Muscle of back (tissue), 11 donors: ENCODE data around the gene ZNF628. TPM values are rescaled to one million over a fixed set of nuclear protein-coding genes. Genes with fewer than 3 reads are reported as not detected.
A peak's percentile ranks its signal among the peaks of the same experiment; 100 is the strongest.
"Not testable (repeated sequence)": the region's sequence is repeated elsewhere in the genome, so short reads cannot be mapped to it uniquely, and the experiment has no call there.

Experiments used
- DNase-seq, 3 donors: peaks; one replicate each; pipeline versions ENCODE4 v3.0.0 to v3.0.0-alpha.2; 2013
- polyA plus RNA-seq, 10 donors: library from polyadenylated mRNA; unstranded; fragments of 120-200 nt; gene quantifications; one replicate each; pipeline ENCODE4 v1.2.1, GENCODE V29; 2013; ENCODE audit not compliant: insufficient read length in 10 of 10

ZNF628 gene
- polyA plus RNA-seq, 10 donors = 2.1 to 4.3 (median 3.1) TPM

DNA sequence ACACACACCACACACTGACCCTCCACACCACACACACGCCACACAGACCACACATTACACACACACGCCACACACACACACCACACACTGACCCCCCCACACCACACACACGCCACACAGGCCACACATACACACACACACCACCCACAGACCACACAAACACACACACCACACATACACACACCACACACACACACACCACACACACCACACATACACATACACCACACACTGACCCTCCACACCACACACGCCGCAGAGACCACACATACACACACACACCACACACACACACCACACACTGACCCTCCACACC is 28.3 kb upstream of the ZNF628 start:
- DNase-seq = not testable (repeated sequence)

- DNase-seq = no peak
These were observed 26.9 kb upstream of the ZNF628 start for GRCh38 chr19:55449469-55449868.

- DNase-seq = no peak
These were observed 25.1 kb upstream of the ZNF628 start for GRCh38 chr19:55451163-55451964.

DNA sequence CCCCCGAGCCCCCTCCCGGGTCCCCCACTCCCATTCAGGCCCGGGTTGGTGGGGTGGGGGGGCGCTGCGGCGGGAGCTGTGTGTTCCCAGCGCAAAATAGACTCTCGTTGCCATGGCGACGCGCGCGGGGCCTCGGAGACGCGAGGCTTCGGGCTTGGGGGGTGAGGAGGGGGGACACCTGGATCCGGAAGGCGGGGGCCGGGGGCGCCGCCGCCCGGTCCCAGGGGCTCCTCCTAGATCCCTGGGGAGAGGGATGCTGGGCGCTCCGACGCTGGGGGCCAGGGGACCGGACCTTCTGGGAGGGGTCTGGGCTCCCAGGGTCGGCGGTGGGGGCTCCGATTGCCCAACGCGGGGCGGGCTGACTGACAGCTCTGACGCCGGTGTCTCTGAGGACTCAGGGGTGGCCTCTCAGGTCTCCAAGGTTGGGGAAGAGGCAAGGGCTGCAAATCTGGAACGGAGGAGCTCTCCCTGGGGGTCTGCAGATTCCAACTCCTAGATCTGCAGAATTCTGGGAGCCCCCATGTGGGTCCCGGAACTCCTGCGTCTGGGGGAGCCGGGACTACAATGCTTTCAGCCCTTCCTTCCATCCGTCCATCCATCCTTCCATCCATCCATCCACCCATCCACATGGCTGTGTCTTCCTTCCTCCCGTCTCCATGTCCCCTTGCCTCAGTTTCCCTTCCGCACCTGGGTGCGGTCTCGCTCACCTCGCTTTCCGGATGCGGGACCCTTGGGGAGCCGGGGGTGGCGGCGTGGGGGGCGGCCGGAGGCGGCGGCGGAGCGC is 24.3 kb upstream of the ZNF628 start:
- DNase-seq = no peak

DNA sequence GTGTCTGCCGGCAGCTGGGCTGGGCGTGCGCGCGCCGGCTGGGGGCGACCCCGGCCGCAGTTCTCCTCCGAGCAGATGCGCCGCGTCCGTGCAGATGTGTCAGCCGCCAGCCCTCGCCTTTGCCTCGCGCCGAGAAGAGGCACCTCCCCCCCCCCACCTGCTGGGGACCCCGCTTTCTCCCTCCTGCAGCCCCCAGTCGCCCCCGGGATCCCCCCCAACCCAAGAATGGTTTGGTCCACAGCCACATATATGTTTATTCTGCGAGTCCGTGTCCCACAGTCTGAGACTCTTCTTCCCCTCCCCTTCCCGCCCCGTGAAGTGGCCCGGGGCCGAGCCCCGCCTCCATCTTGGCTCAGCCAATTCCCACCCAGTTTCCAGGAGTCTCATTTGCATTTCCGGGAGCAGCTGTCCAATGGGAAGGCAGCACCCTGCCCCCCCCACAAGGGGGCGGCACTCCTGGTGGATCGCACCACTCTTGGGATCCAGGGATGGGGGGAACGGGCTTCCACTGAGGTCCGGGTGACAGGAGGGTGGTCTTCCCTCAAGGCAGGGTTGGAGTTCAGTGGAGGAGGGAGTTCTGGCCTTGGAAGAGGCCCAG is 23.6 kb upstream of the ZNF628 start:
- DNase-seq = peak; percentile 69 to 94 (median 92)

GRCh38 chr19:55453511-55454260 is 22.7 kb upstream of the ZNF628 start:
- DNase-seq = no peak

DNA sequence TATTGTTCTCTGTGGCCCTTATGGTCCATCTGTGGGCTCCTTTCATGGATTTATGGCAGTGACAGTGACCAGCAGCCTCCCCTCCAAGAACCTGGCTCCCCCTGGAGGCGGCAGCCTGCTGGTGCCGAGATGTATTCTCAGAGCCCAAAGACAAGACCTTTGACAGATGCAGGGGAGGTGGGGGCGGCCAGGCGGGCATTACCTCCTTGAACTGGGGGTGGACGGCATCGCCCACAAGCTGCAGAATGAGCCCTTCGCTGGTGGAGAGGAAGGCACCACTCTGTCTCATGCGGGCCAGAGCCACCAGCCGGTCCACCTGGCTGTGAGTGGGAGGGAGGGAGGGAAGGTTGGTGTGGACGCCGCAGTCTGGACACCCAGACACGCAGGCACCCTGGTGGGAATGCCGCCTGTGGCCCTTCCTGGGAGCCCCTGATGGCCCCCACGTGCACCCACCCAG is 21.6 kb upstream of the ZNF628 start:
- DNase-seq = no peak

- no peak for DNase-seq
These were observed 20.7 kb upstream of the ZNF628 start for GRCh38 chr19:55455576-55456235.

GRCh38 chr19:55456347-55456746 is 20.1 kb upstream of the ZNF628 start:
- no peak for DNase-seq

DNA sequence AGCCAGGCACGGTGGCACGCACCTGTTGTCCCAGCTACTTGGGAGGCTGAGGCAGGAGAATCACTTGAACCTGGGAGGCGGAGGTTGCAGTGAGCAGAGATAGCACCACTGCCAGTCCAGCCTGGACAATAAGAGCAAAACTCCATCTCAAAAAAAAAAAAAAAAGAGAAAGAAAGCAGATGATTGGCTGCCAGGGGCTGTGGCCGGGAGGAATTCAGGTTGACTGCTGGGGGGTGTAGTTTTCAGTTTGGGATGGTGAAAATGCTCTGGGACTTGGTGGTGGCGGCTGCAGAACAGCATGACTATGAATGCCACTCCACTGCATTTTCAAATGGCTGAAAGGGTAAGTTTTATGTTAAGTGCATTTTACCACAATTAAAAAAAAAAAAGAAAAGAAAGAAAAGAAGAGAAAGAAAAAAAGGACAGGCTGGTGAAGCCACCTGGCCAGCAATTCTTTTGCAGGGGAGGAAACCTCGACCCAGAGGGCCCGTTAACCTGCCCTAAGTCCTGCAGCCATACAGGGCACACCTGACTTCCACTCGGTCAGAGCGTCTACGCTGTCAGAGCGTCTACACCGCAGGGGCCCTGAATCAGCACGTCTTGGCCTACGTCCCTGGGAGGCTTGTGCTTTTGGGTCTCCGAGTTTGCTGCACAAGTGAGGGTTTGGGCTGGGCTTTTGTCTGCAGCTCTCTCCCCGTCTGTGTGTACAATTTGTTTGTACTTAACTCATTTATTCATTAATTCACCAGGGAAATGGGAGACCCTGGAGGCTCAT is 18.5 kb upstream of the ZNF628 start:
- DNase-seq = no peak

DNA sequence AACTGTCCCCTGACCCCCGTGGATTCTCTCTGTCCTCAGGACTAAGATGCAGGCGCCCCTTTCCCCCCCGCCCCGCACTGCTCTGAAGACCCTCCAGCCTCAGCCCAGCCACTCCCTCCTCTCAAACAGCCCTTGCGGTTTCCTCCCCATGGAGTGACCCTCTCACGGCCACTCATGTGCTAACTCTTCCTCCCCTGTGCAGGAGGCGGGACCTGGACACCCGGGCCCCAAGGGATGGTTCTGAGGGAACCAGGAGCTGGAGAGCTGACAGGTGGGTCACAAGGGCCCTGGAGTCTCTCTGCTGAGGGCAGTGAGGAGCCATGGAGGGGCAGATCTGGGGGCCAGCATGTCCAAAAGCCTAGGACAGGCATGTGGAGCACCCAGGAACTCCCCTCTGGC is 16.9 kb upstream of the ZNF628 start:
- no peak for DNase-seq

- DNase-seq = peak; percentile 27 to 78 (median 60)
These were observed 16.3 kb upstream of the ZNF628 start for GRCh38 chr19:55459950-55460657.

- peak; percentile 80 to 94 (median 92) for DNase-seq
These were observed 15.7 kb upstream of the ZNF628 start for GRCh38 chr19:55460670-55461258.

- peak; percentile 100 for DNase-seq
These were observed 15.0 kb upstream of the ZNF628 start, which contains the start of gene ISOC2 for GRCh38 chr19:55461259-55461973. Gene ISOC2 (minus strand): TSS chr19:55461642. CDS start chr19:55456486, 5,156 bp downstream.

DNA sequence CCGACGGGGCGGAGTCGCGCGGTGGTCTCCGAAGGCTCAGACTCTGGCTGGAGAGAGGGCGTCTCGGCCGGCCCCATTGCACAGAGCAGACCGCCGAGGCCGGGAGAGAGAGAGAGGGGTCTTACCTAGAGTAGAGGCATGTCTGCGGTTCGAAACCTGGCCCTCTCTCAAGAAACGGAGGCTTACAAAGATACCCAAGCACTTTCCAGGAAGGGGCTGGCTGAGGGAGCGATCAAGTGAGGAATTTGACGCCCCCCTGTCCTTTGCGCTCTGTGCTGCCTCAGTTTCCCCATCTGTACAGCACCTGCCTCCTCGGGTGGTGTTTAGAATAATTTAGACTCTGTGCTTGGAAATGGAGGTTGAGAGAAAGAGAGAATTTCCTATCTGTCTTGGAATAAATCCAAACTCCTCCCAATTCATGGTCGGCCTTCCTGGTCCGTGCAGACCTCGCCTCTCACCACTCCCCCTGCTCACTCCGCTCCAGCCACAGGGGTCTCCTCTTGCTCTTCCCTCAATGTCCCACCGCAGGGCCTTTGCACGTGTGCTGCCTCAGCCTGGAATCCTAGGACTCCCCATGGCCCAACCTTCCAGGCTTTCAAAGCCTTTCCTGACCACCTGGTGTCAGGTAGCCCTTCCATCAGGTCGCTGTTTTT is 14.3 kb upstream of the ZNF628 start:
- DNase-seq = no peak

- DNase-seq = no peak
These were observed 13.7 kb upstream of the ZNF628 start for GRCh38 chr19:55462722-55463121.

- no peak for DNase-seq
These were observed 12.8 kb upstream of the ZNF628 start for GRCh38 chr19:55463583-55464031.

DNA sequence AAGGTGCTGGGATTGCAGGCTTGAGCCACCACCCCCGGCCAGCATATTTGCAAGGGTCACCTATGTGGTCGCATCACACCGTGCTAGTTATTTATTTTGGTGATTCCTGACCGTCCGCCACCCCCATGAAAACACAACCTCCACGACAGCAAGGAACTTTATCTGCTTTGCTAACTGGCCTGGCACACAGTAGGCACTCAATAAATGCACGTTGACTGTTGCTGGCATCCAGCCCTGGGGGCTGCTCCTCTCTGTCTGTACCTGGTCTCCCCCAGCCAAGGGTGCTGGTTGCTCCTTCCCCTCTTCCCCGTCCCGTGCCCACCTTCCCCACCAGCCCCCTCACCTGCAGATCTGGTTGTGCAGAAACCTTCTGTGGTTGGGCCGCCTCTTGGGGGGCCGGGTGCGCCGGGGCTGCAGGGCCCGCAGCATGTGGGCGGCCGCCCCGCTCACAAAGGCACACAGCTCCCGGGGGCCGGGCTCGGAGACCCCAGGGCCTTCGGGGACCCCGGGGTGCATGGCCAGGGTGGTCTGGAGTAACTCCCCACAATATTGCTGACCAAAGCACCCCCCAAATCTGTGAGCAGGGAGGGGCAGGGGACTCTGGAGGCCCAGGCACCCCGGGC is 12.3 kb upstream of the ZNF628 start:
- no peak for DNase-seq
